GM12801 (cell line): Measurements from ENCODE around the gene CCDC80.

Experiments
- TF ChIP-seq, protein P1 (sequence below): IDR thresholded peaks from one replicate; pipeline ENCODE4 v1.5.1; 2011; ENCODE audit warnings: control low read depth; ENCODE audit not compliant: insufficient read length; ENCODE audit errors: extremely low read depth

The CCDC80 gene

DNA sequence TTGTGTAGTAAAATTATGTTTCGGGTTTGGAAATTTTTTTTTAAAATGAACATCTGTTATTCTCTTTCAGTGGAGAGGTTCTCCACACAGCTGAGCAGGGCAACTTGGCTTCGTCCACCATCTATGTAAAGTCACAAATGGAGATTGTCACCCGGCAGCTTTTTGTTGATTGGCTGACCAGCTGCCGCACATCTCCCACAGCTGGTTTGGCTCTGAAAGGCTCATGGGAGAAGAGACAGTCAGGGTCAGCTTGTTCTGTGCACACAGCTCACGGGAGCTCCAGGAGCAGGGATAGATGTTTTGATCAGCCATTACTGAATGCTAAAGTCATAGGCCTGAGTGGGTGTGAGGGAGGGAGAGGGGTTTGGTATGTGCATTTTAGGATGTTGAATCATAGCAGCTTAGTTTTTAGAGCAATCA lies 12.9 kb upstream of the CCDC80 start:
- TF ChIP-seq, protein P1, sequence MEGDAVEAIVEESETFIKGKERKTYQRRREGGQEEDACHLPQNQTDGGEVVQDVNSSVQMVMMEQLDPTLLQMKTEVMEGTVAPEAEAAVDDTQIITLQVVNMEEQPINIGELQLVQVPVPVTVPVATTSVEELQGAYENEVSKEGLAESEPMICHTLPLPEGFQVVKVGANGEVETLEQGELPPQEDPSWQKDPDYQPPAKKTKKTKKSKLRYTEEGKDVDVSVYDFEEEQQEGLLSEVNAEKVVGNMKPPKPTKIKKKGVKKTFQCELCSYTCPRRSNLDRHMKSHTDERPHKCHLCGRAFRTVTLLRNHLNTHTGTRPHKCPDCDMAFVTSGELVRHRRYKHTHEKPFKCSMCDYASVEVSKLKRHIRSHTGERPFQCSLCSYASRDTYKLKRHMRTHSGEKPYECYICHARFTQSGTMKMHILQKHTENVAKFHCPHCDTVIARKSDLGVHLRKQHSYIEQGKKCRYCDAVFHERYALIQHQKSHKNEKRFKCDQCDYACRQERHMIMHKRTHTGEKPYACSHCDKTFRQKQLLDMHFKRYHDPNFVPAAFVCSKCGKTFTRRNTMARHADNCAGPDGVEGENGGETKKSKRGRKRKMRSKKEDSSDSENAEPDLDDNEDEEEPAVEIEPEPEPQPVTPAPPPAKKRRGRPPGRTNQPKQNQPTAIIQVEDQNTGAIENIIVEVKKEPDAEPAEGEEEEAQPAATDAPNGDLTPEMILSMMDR, result no peak

DNA sequence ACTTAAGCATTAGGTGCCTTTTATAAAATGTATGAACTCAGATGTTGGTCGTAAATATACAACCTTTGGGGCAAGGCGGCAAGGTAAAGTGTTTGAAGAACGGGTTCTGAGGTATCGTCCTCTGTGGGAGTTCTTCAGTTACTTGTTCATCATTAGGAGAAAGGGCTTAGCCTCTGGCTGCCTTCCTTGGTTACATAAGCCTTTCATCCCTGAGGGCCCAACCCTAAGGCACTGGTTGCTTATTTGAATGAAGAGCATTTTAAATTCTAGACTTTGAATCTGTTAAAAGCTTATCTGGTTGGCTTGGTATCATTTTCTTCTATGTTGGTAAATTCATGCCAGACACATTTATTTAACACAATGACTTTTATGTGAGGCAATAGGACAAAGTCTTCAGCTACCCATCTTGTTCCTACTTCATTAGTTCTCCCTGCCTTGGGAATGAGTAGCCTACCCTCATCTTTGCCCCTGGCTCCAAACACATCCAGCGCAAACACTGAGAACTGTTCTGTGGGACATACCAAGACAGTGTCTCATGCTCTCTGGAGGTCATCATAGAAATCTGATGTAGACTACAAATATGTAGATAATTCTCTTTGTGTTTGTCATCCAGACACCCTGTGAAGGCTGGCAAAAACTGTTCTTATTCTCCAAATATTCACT lies 12.4 kb upstream of the CCDC80 start:
- TF ChIP-seq, protein P1, result no peak

DNA sequence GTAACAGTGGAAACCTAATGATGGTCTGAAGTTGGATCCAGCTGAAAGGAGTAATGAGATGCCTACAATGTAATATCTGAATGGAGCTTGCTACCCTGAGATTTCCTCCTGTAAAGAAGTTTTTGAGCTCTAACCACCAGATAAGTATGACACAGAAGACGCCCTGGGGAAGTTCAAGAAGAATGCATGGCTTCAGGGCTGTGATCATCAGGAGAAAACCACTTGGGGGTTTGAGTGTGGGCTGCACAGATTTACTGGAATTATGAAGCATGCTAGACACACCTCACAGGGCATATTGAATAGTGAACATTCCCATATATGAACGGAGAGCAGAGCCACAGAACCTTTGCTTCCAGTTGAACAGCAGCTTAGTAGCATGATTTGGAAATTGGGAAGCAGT lies 10.6 kb upstream of the CCDC80 start:
- TF ChIP-seq, protein P1, result no peak

DNA sequence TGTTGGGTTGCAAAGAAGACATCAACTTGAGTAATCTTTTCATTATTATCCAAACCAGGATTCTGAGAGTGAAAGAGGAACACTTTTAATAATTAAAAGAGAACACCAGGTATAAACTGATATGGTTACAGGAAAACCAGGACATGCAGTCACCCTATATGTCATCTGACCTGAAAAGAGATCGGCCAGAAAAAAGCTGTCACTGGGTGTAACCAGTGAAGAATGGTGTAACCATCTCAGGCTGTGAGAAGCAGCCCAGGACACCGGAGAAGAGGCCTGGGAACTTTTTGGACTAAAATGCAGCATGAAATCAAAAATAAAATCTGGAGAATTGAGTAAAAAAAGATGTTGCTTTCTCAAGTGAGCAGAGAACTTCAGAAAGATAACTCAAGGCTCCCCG lies 10.1 kb upstream of the CCDC80 start:
- TF ChIP-seq, protein P1, result no peak

DNA sequence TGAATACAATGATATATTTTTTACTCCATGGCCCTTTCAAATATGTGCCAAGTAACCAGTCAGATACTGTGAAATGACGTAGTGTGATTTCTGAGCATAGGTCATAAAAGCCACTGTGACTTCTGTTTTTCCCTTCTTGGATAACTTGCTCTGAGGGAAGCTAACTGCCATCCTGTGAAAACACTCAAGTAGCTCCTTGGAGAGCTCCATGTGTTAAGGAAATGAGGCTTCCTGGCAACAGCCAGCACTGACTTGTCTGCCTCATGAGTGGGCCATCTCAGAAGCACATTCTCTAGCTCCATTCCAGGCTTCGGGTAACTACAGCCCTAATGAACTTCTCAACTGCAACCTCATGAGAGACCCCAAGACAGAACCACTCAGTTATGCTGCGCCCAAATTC lies 9.5 kb upstream of the CCDC80 start:
- TF ChIP-seq, protein P1, result no peak

DNA sequence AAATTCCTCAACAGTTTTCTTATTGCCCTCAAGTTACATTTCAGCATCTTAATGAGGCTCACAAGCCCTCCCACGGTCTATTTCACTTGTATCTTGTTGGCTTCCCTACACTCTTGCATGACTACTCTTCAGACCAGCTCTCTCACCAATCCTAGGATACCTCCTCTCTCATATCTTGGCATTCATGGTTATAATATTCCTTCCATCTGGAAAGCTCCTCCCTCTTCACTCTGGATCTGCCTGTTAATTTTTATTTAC lies 8.5 kb upstream of the CCDC80 start:
- TF ChIP-seq, protein P1, result no peak

DNA sequence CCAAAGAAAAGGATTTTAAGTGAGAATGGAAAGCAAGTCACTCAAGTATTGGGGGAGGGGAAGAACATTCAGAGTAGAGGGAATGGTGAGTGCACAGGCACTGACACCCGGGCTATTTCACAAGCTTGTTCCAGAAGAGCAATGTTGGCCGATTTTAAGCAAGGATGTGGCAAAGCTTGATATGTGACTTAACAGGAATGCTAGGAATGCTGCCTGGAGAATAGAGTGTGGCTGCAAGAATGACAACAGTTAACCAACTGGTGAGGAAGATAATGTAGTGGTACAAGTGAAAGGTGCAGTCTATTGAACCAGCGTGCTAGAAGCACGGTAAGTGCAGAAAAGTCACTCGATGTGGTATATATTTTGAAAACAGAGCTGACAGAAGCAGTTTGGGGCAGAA lies 6.2 kb upstream of the CCDC80 start:
- TF ChIP-seq, protein P1, result no peak

DNA sequence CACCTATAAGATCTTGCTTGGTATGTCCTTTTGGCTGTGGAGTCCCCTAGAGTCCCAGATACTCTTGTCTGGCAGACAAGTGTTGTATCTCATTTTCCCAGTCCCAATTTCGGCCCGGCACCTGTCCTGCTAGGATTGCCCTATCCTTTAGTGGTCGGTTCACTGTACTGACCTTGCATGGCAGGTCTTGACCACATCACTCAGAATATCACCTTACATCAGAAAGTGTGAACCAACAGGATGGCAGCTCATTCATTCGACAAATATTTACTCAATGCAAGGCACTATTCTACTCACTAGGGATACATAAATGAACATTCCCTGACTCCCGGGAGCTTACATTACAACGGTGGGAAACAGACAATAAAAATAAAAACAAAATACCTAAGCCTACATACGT lies 5.7 kb upstream of the CCDC80 start:
- TF ChIP-seq, protein P1, result no peak
